GM12874 (cell line): ENCODE results near the gene PRDX4.

Source experiments
- CTCF ChIP-seq: IDR thresholded peaks from 2 replicates; pipeline ENCODE4 v1.5.1; 2011; ENCODE audit warnings: low read depth, mild to moderate bottlenecking, control low read depth, low read length, moderate library complexity; ENCODE audit not compliant: insufficient read depth

Gene PRDX4

GRCh38 chrX:23637187-23637586 is 30.1 kb upstream of the PRDX4 start:
- TF ChIP-seq CTCF = 0 out of 2 replicates have a peak, but pooled peaks have one; percentile 3

GRCh38 chrX:23643020-23643419 is 24.3 kb upstream of the PRDX4 start:
- no peak for TF ChIP-seq CTCF

GRCh38 chrX:23644744-23645143 is 22.5 kb upstream of the PRDX4 start:
- TF ChIP-seq CTCF = no peak

- TF ChIP-seq CTCF = no peak
Observed at GRCh38 chrX:23656091-23656490, 11.2 kb upstream of the PRDX4 start.

GRCh38 chrX:23656684-23657083 is 10.6 kb upstream of the PRDX4 start:
- TF ChIP-seq CTCF = no peak

- no peak for TF ChIP-seq CTCF
Observed at GRCh38 chrX:23659339-23659738, 8.0 kb upstream of the PRDX4 start.

- TF ChIP-seq CTCF = no peak
Observed at GRCh38 chrX:23660766-23661132, 6.5 kb upstream of the PRDX4 start.

- TF ChIP-seq CTCF = no peak
Observed at GRCh38 chrX:23661671-23662070, 5.6 kb upstream of the PRDX4 start.
